ENCODE measurements around the gene CX3CL1.

Gene CX3CL1

GRCh38 chr16:57407521-57408353, 35.4 kb downstream of the CX3CL1 start:
- no peak for DNase-seq

GRCh38 chr16:57409065-57409464, 36.8 kb downstream of the CX3CL1 start:
- DNase-seq = no peak

DNA sequence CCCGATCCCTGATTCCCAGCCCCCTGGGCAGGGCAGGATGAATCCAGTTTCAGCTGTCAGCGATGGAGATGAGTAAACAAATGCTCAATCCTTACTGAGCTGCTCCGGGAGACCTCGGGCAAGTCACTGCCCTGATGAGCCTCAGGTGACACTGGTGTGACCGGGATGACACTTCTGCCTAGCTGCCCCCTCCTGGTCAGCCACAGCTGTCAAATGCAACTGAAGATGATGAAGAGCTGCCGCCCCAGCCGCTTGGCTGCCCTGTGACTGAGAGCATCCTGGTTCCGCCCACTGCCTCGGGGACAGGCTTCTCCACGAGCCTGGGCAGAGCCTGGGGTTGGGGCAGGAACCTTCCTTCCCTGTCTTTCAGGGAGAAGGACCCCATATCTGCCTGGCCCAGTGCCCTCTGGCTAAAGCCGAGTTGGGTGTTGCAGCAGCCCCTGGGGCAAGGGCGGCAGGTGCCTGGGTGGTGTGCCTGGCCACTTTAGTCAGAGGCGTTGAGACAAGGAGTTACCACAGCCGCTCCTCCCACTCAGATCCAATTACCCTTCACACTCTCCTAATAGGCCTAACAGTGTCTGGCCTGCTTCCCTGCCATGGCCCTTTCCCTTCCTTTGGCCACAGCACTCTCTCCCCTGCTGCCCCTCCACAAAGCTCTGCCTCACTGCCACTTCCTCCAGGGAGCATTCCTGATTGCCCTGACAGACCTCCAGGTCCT, 37.7 kb downstream of the CX3CL1 start:
- no peak for DNase-seq

- DNase-seq = no peak
Measured at GRCh38 chr16:57411362-57411976, 39.2 kb downstream of the CX3CL1 start.

DNA sequence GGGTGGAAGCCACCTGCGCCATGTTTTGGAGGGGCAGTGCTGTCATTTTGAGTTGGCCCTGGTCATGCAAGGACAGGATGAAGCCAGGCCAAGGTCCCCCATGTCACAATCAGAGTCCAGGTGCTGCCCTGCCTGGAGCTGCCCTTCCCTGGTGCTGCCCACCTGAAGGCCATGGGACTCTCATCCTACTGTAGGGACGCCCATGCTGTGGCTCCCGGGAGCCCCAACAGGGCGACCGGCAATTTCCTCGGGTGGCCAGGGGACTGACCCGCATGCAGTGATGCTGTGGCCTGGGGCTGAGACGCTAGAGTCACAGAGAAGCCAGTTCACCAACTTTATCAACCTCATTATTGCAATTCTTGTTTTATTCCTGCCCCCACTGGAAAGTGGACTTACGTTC, 40.3 kb downstream of the CX3CL1 start:
- DNase-seq = no peak

- no peak for DNase-seq
Measured at GRCh38 chr16:57413301-57413730, 41.0 kb downstream of the CX3CL1 start.

DNA sequence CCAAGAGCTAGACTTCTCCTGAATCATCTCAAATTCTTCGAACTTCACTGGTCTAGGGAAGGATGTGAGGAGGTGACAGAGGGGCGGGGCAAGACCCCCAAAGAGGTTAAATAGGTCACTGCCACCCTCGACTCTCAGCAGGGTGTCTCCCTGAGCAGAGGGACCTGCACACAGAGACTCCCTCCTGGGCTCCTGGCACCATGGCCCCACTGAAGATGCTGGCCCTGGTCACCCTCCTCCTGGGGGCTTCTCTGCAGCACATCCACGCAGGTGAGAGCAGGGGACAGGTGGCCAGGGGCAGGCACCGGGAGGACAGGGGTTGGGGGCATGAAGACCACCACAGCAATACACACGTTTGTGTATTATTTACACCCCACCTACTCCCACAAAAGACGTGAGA, 41.4 kb downstream of the CX3CL1 start:
- no peak for DNase-seq

GRCh38 chr16:57416084-57416483, 43.8 kb downstream of the CX3CL1 start:
- no peak for DNase-seq

GRCh38 chr16:57419506-57419905, 47.2 kb downstream of the CX3CL1 start:
- DNase-seq = no peak

GRCh38 chr16:57422026-57422944, 50.0 kb downstream of the CX3CL1 start:
- peak; percentile 60 for DNase-seq

DNA sequence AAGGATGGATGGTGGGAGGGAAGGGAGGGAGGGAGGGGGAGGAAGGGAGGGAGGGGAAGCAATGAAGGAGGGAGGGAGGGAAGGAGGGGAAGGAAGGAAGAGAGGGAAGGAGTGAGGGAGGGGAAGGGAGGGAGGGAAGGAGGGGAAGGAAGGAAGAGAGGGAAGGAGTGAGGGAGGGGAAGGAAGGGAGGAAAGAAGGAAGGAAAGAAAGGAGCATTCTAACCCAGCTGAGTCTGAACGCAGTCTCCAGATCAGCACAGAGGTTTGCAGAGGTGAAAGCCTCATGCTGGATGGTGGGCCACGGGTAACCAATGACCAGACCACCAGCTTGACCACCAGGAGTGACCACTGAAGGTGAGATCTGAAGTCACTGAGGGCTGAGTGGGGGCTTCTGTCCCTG, 50.9 kb downstream of the CX3CL1 start:
- DNase-seq = no peak

- no peak for DNase-seq
Measured at GRCh38 chr16:57424583-57424982, 52.3 kb downstream of the CX3CL1 start.

DNA sequence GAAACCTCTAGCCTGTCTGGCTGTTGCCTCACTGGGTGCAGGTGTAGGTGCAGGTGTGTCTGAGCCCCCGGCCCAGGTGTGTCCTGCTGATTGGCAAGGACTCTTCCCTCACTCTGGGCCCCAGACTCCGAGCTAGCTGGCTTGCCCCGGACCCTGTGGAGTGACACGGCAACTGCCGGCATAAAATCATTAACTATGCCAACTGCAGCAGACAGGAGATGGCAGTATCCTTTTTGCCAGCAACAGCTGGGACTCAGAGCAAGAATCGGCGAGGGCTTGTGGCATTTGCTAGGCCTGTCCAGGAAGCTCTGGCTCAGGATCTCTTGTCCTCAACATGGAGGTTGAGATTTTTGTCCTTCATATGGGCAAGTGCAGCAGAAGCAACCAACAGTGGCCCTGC, 54.1 kb downstream of the CX3CL1 start:
- DNase-seq = no peak

GRCh38 chr16:57427307-57427706, 55.0 kb downstream of the CX3CL1 start:
- DNase-seq = no peak

DNA sequence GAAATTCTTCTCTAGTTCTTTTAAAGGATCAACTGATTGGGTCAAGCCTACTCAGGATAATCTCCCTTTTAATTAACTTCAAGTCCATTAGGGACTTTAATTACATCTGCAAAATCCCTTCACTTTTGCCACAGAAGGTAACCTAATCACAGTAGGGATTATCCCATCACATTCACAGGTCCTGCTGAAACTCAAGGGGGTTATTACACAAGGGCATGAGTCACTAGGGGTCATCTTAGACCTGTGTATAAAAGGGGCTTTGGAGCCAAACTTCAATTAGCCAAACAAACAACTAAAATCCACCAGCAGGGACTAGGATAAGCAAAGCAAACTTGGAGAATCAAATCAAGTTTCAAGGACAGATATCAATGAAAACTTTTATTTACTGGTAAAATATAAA, 55.5 kb downstream of the CX3CL1 start:
- no peak for DNase-seq

GRCh38 chr16:57430955-57431354, 58.7 kb downstream of the CX3CL1 start:
- DNase-seq = no peak

- DNase-seq = no peak
Measured at GRCh38 chr16:57432505-57432904, 60.2 kb downstream of the CX3CL1 start.

DNA sequence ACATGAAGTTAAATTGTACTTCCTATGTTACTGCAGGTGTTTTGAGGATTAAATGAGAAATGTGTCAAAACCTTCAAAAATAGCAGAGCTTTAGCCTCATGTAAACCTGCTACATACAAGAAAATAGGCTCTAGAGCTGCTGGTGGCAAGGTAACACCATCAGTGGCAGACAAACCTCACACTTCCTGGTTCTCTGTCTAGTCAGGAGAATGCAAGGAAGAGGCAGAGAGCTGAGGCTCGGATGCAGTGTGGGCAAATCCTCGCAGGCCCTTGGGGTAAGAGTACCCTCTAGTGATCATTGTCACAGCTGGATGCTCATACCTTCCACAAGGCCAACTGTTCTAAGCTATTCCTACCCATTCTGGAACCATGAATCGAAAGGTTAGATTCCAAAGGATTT, 60.7 kb downstream of the CX3CL1 start:
- no peak for DNase-seq

DNA sequence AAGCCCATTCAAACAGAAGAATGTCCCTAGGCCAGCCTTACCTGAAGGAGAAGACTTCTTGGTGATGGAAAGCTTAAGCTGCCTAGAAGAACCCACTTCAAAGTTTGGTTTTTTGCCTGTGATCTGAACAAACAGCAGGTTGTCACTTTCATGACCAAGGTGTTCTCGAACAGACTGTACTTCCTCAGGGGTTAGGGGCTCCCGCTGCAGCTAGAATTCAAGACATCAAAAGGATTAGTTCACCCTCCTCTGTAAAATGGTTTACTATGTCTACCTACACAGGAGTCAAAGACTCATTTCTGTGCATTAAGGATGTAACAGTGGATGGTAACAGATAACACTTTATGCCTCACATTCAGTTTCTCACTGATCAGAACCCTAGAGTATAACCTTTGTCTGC, 61.7 kb downstream of the CX3CL1 start:
- DNase-seq = no peak

All from NCI-H1092 (cell line).